MM.1S (cell line): ENCODE measurements around the gene RHOBTB3.

Experiments used
- DNase-seq: peaks from one replicate; pipeline ENCODE4 v3.0.0-alpha.2; 2015
- H2AFZ ChIP-seq: fragments of 300-600 bp; sonication (generic); 2 replicates; pipeline ENCODE4 v1.6.0; 2016; ENCODE audit warnings: antibody characterized with exemption, low read length
- H3F3A ChIP-seq: fragments of 300-600 bp; sonication (generic); 2 replicates; pipeline ENCODE4 v1.6.1; 2016; ENCODE audit warnings: mild to moderate bottlenecking, antibody characterized with exemption, low read length, moderate library complexity, mixed read lengths; ENCODE audit not compliant: insufficient read depth
- H3K27ac ChIP-seq: fragments of 300-600 bp; sonication (generic); 2 replicates; pipeline ENCODE4 v1.5.1; 2016; ENCODE audit warnings: mild to moderate bottlenecking, low read length
- H3K27me3 ChIP-seq: fragments of 300-600 bp; sonication (generic); replicated peaks from 2 replicates; pipeline ENCODE4 v1.6.0; 2016; ENCODE audit warnings: low read length; ENCODE audit not compliant: insufficient read depth
- H3K36me3 ChIP-seq: fragments of 300-600 bp; sonication (generic); replicated peaks from 2 replicates; pipeline ENCODE4 v1.6.1; 2016; ENCODE audit warnings: mild to moderate bottlenecking, low read length, mixed read lengths; ENCODE audit not compliant: insufficient read depth
- H3K4me1 ChIP-seq: fragments of 300-600 bp; sonication (generic); 2 replicates; pipeline ENCODE4 v1.6.1; 2016; ENCODE audit warnings: low read length, mixed read lengths
- H3K4me2 ChIP-seq: fragments of 300-600 bp; sonication (generic); 2 replicates; pipeline ENCODE4 v1.6.0; 2016; ENCODE audit warnings: low read depth, low read length
- H3K4me3 ChIP-seq: fragments of 300-600 bp; sonication (generic); 2 replicates; pipeline ENCODE4 v1.5.1; 2016; ENCODE audit warnings: low read length, mixed read lengths
- H3K79me2 ChIP-seq: fragments of 300-600 bp; sonication (generic); 2 replicates; pipeline ENCODE4 v1.6.1; 2016; ENCODE audit warnings: mixed run types, low read length, mixed read lengths
- H3K9ac ChIP-seq: fragments of 300-600 bp; sonication (generic); 2 replicates; pipeline ENCODE4 v1.6.1; 2016; ENCODE audit warnings: low read length, mixed read lengths
- H3K9me2 ChIP-seq: fragments of 300-600 bp; sonication (generic); replicated peaks from 2 replicates; pipeline ENCODE4 v1.6.1; 2016; ENCODE audit warnings: mild to moderate bottlenecking, low read length, mixed read lengths; ENCODE audit not compliant: insufficient read depth
- H3K9me3 ChIP-seq: fragments of 300-600 bp; sonication (generic); replicated peaks from 2 replicates; pipeline ENCODE4 v1.6.1; 2016; ENCODE audit warnings: mild to moderate bottlenecking, low read length, mixed read lengths; ENCODE audit not compliant: insufficient read depth
- H4K20me1 ChIP-seq: fragments of 300-600 bp; sonication (generic); 2 replicates; pipeline ENCODE4 v1.6.1; 2016; ENCODE audit warnings: mild to moderate bottlenecking, low read length, moderate library complexity, mixed read lengths; ENCODE audit not compliant: insufficient read depth
- EZH2 ChIP-seq: fragments of 300-600 bp; sonication (generic); optimal IDR thresholded peaks from 2 replicates; pipeline ENCODE3; 2017; ENCODE audit warnings: low read depth, mild to moderate bottlenecking, antibody characterized with exemption, low read length, mixed read lengths
- EZH2phosphoT487 ChIP-seq: fragments of 300-600 bp; sonication (generic); IDR thresholded peaks from 2 replicates; pipeline ENCODE4 v1.6.1; 2018; ENCODE audit warnings: antibody characterized with exemption, low read length
- TF ChIP-seq, protein P1 (sequence below): fragments of 300-600 bp; sonication (generic); IDR thresholded peaks from 2 replicates; pipeline ENCODE4 v1.5.1; 2016; ENCODE audit warnings: antibody characterized with exemption, low read length, mixed read lengths

Gene RHOBTB3

DNA sequence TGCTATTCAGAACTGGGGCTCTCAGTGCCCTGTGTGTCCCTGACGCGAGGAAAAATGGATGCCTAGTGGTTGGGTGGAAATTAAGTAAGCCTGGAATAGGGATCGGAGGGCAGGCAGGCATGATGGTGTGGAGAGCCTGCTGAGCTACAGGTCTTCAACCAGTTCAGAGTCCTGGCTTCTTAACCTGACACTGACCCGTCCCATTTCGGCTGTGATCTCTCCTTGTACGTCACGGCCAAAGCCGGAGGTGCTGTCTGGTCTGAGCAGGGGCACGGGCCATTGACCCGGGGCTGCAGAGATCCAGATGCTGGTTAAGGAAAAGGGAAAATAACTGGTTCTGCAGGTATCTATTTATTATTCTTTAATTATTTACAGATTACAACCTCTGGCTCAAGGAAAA, 27.9 kb downstream of the RHOBTB3 start:
- H3K4me1 ChIP-seq, result peaks cover 31% of the 10 kb centered on the region
- no peaks in the 10 kb centered on the region for H4K20me1 ChIP-seq
- no peak for DNase-seq
- no peaks in the 10 kb centered on the region for H3K36me3 ChIP-seq
- no peaks in the 10 kb centered on the region for H3K79me2 ChIP-seq
- no peaks in the 10 kb centered on the region for H3K27me3 ChIP-seq
- no peaks in the 10 kb centered on the region for H3K9me2 ChIP-seq
- no peak overlapping the region for H3K9ac ChIP-seq
- H3F3A ChIP-seq, result peaks cover 21% of the 10 kb centered on the region
- 0 out of 2 replicates have a peak overlapping the region, but pooled peaks have one; percentile 87 for H3K27ac ChIP-seq
- H3K4me2 ChIP-seq, result peak overlapping the region; percentile 78; the same call in 1 of the 2 replicates
- TF ChIP-seq, protein P1, sequence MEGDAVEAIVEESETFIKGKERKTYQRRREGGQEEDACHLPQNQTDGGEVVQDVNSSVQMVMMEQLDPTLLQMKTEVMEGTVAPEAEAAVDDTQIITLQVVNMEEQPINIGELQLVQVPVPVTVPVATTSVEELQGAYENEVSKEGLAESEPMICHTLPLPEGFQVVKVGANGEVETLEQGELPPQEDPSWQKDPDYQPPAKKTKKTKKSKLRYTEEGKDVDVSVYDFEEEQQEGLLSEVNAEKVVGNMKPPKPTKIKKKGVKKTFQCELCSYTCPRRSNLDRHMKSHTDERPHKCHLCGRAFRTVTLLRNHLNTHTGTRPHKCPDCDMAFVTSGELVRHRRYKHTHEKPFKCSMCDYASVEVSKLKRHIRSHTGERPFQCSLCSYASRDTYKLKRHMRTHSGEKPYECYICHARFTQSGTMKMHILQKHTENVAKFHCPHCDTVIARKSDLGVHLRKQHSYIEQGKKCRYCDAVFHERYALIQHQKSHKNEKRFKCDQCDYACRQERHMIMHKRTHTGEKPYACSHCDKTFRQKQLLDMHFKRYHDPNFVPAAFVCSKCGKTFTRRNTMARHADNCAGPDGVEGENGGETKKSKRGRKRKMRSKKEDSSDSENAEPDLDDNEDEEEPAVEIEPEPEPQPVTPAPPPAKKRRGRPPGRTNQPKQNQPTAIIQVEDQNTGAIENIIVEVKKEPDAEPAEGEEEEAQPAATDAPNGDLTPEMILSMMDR, result no peak
- no peak for TF ChIP-seq EZH2phosphoT487
- no peak for TF ChIP-seq EZH2
- no peak overlapping the region for H2AFZ ChIP-seq
- H3K9me3 ChIP-seq, result no peaks in the 10 kb centered on the region
- no peak overlapping the region for H3K4me3 ChIP-seq

DNA sequence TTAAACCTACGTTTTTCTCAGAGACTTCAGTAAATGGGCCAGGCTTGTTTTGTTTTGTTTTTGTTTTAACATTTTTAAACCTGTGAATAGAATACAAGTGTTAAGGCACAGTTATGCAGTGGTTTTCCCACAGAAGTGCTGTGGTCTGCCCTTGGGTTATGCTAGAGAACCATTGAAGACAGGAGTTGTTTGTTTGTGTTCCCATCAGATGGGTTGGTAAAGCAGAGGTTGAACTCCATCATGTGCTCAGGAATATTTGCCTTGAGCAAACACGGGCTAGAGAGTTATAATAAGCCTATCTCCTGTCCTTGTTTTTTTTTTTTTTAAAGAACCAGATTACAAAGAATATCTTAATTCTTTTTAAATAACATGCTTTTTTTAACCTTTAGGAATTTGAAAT, 28.5 kb downstream of the RHOBTB3 start:
- Histone ChIP-seq H3K36me3 (no peaks in the 10 kb centered on the region), H3K27me3 (no peaks in the 10 kb centered on the region), H3F3A (peaks cover 21% of the 10 kb centered on the region), H2AFZ (no peak overlapping the region), H3K27ac (peak overlapping the region; percentile 87; the same call in 1 of the 2 replicates), H4K20me1 (no peaks in the 10 kb centered on the region), H3K79me2 (no peaks in the 10 kb centered on the region), H3K4me3 (peak overlapping the region; percentile 22; the same call in 1 of the 2 replicates), H3K9me3 (no peaks in the 10 kb centered on the region), H3K4me2 (peak overlapping the region; percentile 78), H3K4me1 (peaks cover 31% of the 10 kb centered on the region), H3K9ac (no peak overlapping the region), H3K9me2 (no peaks in the 10 kb centered on the region)
- TF ChIP-seq, protein P1, result no peak
- DNase-seq, result no peak

DNA sequence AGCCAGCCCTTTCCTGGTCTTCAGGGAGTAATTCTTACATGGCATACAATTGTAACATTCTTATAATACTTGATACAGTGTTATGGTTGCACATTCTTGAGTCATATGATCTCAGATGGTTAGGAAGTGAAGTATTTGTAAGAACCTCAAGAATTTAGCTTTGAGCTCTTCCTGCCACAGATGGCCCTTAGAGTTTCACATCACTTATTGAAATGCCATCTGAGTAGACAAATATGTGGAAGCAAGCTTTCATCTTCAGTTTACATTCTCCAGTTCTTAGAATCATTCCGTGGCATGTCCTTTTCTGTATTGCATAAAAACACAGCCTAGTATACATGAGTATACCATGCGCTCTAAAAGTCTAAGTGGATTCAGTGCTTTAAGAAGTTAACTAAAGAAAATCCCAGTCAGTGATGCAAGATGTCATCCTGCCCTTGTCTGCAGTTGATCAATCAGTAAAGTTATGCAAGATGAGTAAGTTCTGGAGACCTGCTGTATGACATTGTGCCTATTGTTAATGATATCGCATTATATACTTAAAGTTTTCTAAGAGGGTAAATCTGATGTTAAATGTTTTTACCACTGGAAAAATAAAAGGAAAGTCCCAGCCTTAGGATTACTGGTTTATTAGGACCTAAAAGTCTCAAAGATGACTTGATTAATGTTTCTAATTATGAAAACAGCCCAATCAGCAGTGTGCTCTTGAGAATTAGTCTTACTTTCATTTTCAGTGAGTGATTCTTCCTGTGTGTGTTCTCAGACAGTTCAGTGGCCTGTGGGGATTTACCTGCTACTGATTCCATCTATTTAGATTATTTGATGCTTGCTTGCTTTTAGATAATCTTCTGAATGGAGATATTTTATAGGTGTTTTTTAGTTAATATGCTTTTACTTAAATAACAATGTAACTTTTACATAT, 29.4 kb downstream of the RHOBTB3 start:
- H3K9ac ChIP-seq, result peak overlapping the region; percentile 26; the same call in 1 of the 2 replicates
- peak overlapping the region; percentile 78 for H3K4me2 ChIP-seq

More for the DNA sequence above, 29.4 kb downstream of the RHOBTB3 start:
- Histone ChIP-seq H3K36me3 (no peaks in the 10 kb centered on the region), H2AFZ (no peak overlapping the region), H3K9me3 (no peaks in the 10 kb centered on the region), H4K20me1 (no peaks in the 10 kb centered on the region), H3K4me3 (peak overlapping the region; percentile 45), H3K79me2 (no peaks in the 10 kb centered on the region), H3K4me1 (peaks cover 31% of the 10 kb centered on the region), H3K27ac (peak overlapping the region; percentile 87), H3K9me2 (no peaks in the 10 kb centered on the region), H3F3A (peaks cover 21% of the 10 kb centered on the region), H3K27me3 (no peaks in the 10 kb centered on the region)
- DNase-seq, result peak; percentile 92
- TF ChIP-seq EZH2phosphoT487, result no peak
- TF ChIP-seq, protein P1, result no peak
- no peak for TF ChIP-seq EZH2
